Stimulated activated effector memory CD8-positive, alpha-beta T cell treated with anti-CD3 and anti-CD28 coated beads, Interleukin-12 subunit alpha, Interleukin-12 subunit beta, amount 100 ng/mL, for 72 hours (primary cell): ENCODE data around the gene AP1AR.
"Not testable (repeated sequence)": the region's sequence is repeated elsewhere in the genome, so short reads cannot be mapped to it uniquely, and the experiment has no call there.

Source experiments
- ATAC-seq: fragments of 150-1000 bp; cut with Tn5 transposase; 2 replicates; pipeline ENCODE4 v1.10.0; 2021
- DNase-seq, 2 donors: peaks; one replicate each; pipeline ENCODE4 v3.0.0; 2021 to 2022; ENCODE audit warnings: low spot score in 2 of 2
- H3K27ac Mint-ChIP-seq: one replicate; pipeline ENCODE4 v1.8.0; 2022; ENCODE audit warnings: mild to moderate bottlenecking, mixed read lengths
- H3K36me3 Mint-ChIP-seq: one replicate; pipeline ENCODE4 v1.8.0; 2022; ENCODE audit warnings: mild to moderate bottlenecking, mixed read lengths
- H3K4me1 Mint-ChIP-seq: one replicate; pipeline ENCODE4 v1.8.0; 2022; ENCODE audit warnings: mixed read lengths
- H3K4me3 Mint-ChIP-seq: one replicate; pipeline ENCODE4 v1.8.0; 2022; ENCODE audit warnings: mild to moderate bottlenecking, mixed read lengths
- H3K9me3 Mint-ChIP-seq: one replicate; pipeline ENCODE4 v1.8.0; 2022; ENCODE audit warnings: mixed read lengths

Gene AP1AR

DNA sequence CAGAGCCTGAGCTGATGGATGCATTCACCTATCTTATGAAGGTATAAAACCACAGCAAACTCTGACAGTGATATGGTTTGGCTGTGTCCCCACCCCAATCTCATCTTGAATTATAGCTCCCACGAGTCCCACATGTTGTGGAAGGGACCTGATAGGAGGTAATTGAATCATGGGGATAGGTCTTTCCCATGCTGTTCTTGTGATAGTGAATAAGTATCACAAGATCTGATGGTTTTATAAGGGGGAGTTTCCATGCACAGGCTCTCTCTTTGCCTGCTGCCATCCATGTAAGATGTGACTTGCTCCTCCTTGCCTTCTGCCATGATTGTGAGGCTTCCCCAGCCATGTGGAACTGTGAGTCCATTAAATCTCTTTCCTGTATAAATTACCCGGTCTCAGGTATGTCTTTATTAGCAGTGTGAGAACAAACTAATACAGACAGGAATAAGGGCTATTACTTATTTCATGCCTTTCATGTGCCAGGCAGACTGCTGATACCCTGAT lies 50.4 kb downstream of the AP1AR start:
- H3K36me3 Mint-ChIP-seq: peaks cover 91% of the 10 kb centered on the region
- H3K4me3 Mint-ChIP-seq: peak overlapping the region; percentile 89
- not testable (repeated sequence) for H3K27ac Mint-ChIP-seq, DNase-seq, H3K9me3 Mint-ChIP-seq, ATAC-seq
- peaks cover 74% of the 10 kb centered on the region for H3K4me1 Mint-ChIP-seq

DNA sequence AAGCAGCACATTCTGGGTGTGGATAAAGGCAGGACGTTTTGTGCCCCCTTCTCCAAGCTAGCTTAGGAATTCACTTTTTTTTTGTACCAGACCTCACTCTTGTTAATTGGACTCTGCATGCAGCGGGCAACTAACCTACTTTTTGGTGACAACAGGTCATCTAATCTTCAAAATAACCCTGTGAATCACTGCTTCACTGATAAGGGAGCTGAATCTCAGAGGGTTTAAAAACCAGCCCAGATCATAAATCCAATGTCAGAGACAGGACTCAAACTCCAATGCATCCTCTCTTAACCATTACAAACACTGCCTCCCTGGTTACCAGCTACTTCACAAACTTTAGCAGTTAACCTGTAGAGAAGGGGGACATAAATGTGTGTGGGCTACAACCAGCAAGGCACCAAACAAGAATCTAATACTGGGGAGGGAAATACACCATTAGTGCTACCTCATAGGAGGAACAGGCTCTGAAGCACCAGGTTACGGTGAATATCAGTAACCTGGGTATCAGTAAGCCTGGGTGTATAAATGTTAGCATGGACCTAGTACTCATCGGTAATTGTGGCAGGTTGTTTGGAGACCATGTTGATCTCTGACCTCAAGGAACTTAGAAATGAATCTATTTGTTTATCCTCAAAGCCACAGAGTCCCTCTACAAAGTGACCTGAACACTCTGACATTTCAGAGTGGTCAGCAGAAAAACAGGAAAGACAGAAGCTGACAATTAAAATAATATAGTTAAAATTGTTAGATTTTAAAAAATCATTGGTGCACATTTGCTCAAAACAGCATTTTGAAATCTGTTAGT lies 51.5 kb downstream of the AP1AR start:
- Mint-ChIP-seq H3K27ac (peak overlapping the region; percentile 90), H3K4me1 (peaks cover 76% of the 10 kb centered on the region), H3K9me3 (no peaks in the 10 kb centered on the region), H3K4me3 (peak overlapping the region; percentile 89), H3K36me3 (peaks cover 80% of the 10 kb centered on the region)
- no peak for ATAC-seq
- no peak for DNase-seq

DNA sequence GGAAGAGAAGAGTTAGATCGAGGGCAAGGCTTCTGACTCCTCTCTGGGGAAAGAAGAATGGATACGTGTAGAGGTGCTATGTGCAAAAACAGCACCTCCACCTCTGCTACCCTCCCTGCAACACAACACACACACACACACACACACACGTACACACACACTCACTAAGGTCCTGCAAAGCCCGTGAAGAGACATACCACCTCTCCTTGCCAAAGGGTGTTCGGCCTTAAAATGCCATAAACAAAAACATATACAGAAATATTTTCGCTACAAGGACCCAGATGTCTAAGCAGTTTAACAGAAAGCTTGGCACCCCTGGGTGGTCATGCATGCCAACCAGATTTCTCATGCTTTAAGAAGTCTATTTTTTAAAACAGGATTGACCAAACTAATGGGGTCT lies 52.6 kb downstream of the AP1AR start:
- Mint-ChIP-seq H3K27ac (peak overlapping the region; percentile 90), H3K4me1 (peaks cover 82% of the 10 kb centered on the region)
- no peak for DNase-seq

DNA sequence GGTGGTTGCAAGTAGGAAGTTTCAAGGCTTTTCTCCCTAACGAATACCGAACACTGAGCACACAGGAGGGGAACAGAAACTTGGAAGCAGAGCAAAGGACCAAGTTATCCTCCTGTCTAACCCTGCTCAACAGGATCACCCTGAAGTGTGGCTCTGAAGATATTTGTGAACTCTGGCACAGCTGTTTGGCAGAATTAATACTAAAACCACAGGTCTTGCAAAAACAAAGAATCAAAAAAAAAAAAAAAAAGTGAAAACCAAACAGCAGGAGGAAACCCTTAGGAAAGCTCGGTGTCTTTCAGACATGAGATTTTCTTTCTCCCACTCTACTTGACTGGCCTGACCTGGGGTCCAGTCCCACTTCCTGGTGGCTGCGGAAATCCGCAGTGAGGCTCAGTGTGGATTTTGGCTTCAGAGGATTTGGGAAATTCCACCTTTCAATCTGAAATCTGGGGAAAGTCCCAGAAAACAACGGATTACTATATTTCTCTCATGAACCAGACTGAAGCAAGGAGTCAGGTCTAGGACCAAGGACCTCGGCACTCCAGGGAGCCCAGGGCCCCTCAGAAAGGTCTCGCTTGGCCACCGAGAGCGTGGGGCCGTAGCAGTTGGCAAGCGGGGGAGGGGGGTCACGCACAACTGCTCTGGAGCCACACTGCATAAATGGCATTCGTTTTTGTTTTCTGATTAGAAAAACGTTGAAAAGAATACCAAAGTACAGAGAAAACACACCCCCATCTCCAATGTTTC lies 53.2 kb downstream of the AP1AR start:
- peaks cover 64% of the 10 kb centered on the region for H3K36me3 Mint-ChIP-seq
- H3K27ac Mint-ChIP-seq: peak overlapping the region; percentile 90
- peak overlapping the region; percentile 89 for H3K4me3 Mint-ChIP-seq
- H3K9me3 Mint-ChIP-seq: no peaks in the 10 kb centered on the region
- H3K4me1 Mint-ChIP-seq: peaks cover 82% of the 10 kb centered on the region
- DNase-seq (no peak), ATAC-seq (no peak)

More for the DNA sequence above, 52.6 kb downstream of the AP1AR start:
- H3K9me3 Mint-ChIP-seq: no peaks in the 10 kb centered on the region
- no peak for ATAC-seq
- peaks cover 69% of the 10 kb centered on the region for H3K36me3 Mint-ChIP-seq
- peak overlapping the region; percentile 89 for H3K4me3 Mint-ChIP-seq

DNA sequence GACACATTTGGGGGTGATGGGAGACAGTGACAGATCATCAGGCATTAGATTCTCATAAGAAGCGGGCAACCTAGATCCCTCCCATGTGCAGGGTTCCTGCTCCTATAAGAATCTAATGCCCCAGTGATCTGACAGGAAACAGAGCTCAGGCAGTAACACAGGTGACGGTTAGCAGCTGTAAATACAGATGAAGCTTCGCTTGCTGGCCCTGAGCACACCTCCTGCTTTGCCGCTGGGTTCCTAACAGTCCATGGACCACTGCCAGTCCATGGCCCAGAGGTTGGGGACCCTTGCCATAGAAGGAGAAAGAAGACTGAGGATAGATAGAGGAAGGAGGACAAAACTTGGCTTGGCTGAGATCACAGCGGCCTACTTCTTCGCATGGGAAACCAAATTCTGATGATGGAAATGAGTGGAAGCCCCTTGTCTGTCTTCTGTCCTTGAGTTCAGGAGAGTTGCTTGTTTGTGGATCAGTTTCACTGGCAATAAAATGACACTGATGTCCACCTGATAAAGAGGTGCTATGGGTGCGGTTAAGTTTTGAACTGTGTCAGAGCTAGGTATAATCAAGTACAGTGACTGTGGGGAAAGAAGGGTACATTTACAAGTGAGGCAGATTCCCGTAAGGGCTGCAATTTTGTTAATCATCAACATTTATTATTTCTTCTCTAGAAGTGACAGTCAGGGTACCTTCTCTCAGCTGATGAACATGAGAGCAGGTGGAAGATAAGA lies 55.8 kb downstream of the AP1AR start:
- Mint-ChIP-seq H3K4me3 (peak overlapping the region; percentile 89), H3K9me3 (no peaks in the 10 kb centered on the region), H3K36me3 (peaks cover 39% of the 10 kb centered on the region), H3K4me1 (peaks cover 64% of the 10 kb centered on the region), H3K27ac (peak overlapping the region; percentile 90)
- ATAC-seq (peak; percentile 3), DNase-seq (peak in 1 of 2 donors; percentile 67)

DNA sequence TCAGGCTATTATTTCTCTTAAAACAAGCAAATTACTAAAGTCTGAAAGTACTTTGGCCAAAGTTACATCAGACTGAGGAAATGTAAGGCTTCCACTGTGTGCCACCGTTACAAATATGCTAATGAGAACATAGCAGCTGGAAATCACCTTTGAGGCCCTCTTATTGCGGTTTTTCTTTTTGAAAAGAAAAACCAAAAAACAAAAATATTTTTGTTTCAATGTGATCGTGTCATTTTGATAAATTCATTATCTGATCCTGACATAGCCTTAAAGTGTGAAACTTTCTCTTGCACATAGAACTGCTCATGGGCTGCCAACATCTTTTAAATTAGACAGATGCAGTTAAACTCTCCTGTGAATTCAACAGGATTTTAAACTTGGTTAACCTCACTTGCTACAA lies 56.9 kb downstream of the AP1AR start:
- Mint-ChIP-seq H3K27ac (peak overlapping the region; percentile 90), H3K9me3 (no peaks in the 10 kb centered on the region), H3K4me3 (peak overlapping the region; percentile 89), H3K4me1 (peaks cover 60% of the 10 kb centered on the region), H3K36me3 (peaks cover 28% of the 10 kb centered on the region)
- ATAC-seq: peak; percentile 47
- DNase-seq: no peak

DNA sequence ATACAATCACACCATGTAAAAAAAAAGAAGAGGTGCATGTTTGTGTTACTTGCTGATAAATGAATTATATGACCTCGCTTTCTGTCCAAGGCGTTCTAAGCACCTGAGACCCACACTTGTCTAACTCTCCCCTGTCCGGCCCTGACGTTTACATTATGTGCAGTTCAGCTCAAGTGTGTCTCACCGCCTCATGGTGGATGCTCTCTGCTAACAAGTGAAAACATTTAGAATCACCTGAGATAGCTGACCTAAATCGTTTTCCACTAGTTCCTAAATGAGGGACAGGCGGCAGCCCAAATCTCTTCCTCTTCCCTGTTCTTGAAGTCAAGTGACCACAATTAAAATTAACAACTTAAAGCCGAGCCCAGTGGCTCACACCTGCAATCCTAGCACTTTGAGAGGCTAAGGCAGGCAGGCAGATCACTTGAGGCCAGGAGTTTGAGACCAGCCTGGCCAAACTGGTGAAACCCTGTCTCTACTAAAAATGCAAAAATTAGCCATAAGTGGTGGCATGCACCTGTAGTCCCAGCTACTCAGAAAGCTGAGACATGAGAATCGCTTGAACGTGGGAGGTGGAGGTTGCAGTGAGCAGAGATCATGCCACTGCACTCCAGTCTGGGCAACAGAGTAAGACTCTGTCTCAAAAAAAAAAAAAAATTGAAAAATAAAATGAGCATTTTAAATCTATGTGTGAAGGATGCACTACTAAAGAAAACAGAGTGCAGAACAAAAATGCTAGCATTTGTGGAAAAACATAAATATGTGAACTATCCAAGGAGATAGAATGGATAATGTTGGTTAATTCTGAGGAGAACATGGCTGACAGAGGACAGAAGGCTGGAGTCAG lies 58.0 kb downstream of the AP1AR start:
- H3K4me1 Mint-ChIP-seq: peaks cover 50% of the 10 kb centered on the region
- ATAC-seq: no peak
- H3K9me3 Mint-ChIP-seq: no peaks in the 10 kb centered on the region
- H3K36me3 Mint-ChIP-seq: peaks cover 19% of the 10 kb centered on the region
- H3K4me3 Mint-ChIP-seq: peak overlapping the region; percentile 89
- DNase-seq: no peak
- H3K27ac Mint-ChIP-seq: peak overlapping the region; percentile 90

DNA sequence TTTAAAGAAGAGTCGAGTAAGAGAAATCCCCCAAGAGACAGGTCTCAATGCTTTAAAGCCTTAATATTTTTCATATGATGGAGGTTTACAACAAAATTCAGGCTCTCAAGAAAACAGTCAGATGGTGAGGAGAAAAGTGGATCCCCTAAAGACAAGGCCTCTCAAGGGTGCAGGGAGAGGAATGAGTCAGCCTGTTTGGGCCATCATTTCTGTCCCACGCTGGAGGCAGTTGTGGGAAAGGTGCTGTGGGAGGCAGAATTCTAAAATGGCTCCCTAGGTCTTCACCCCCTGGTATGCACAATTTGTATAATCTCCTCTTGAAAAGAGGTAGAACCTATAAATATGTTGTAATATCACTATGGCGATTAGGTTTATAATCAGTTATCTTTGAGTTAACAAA lies 58.8 kb downstream of the AP1AR start:
- ATAC-seq: peak; percentile 65
- no peaks in the 10 kb centered on the region for H3K9me3 Mint-ChIP-seq
- peak overlapping the region; percentile 89 for H3K4me3 Mint-ChIP-seq
- H3K27ac Mint-ChIP-seq: peak overlapping the region; percentile 90
- H3K36me3 Mint-ChIP-seq: peaks cover 12% of the 10 kb centered on the region
- peak in 1 of 2 donors; percentile 71 for DNase-seq
- peaks cover 50% of the 10 kb centered on the region for H3K4me1 Mint-ChIP-seq

DNA sequence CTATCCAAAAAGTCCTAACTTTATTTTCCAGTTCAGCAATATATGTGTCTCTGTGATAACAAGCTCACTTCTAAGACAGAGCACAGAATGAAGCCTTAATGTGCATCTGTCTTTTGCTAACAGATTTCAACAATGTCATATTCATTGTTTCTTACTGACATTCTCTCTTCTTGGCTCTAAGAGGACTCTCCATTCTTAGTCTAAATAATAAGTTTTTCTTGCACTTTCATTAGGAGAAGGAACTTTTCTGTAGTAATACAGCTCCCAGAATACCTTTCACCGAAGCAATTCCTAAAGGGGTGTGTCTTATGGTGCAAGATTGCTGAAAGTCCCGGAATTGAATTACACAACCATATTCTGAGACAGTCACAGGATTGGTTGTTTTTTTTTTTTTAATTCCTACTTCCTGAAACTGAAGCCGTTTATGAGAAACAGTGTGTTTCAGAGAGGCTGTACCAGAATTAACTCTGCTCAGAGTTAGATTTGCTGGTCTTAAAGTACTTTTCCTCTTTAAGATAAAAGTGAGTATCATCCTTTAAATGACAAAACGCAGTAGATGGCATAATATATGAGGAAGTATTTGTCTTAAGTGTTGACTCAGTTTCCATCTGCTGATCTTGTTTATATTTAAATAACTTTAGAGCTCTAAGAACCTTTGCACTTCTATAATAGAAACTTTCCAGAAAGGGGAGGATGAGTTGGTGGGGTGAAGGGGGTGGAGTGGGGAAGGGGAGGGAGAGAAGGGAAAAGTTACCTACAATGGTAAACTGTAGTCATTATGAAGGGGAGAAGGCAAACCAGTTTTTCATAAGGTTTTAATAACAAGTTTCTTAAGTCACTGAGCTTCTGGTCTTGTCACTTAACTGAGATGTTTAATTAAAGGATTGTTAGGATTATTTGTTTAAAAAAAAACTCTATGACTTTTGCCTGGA lies 65.6 kb downstream of the AP1AR start, which contains the start of gene ALPK1:
Gene ALPK1, plus strand, starts transcription at position 421 of the 932 bp plus-strand sequence.
- Mint-ChIP-seq H3K4me3 (peak within 1 kb of the TSS; percentile 50), H3K9me3 (no peaks in the 10 kb centered on the region), H3K36me3 (no peaks in the 10 kb centered on the region), H3K27ac (peak within 1 kb of the TSS; percentile 70), H3K4me1 (peaks cover 6% of the 10 kb centered on the region)
- DNase-seq (no peak), ATAC-seq (peak; percentile 60)

DNA sequence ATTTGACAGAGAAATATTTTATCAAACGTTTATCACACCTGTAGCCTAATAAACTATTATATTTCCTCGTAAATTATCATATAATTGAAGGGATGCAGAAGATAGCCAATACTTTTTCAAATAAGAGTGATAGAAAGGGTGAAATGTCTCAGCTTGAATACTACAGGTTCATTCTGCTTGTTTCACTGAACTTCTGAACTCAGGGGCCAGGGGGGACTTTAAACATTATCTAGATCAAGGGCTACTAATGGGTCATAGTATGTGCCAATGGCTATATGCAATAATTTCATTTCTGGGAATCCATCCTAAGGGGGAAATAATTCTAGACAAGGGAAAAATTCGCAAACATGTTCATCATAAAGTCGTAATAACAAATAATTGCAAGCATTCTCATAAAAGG lies 68.1 kb downstream of the AP1AR start:
- Mint-ChIP-seq H3K36me3 (no peaks in the 10 kb centered on the region), H3K4me3 (no peak overlapping the region), H3K9me3 (no peaks in the 10 kb centered on the region), H3K4me1 (no peaks in the 10 kb centered on the region), H3K27ac (no peak overlapping the region)
- DNase-seq: no peak
- no peak for ATAC-seq

DNA sequence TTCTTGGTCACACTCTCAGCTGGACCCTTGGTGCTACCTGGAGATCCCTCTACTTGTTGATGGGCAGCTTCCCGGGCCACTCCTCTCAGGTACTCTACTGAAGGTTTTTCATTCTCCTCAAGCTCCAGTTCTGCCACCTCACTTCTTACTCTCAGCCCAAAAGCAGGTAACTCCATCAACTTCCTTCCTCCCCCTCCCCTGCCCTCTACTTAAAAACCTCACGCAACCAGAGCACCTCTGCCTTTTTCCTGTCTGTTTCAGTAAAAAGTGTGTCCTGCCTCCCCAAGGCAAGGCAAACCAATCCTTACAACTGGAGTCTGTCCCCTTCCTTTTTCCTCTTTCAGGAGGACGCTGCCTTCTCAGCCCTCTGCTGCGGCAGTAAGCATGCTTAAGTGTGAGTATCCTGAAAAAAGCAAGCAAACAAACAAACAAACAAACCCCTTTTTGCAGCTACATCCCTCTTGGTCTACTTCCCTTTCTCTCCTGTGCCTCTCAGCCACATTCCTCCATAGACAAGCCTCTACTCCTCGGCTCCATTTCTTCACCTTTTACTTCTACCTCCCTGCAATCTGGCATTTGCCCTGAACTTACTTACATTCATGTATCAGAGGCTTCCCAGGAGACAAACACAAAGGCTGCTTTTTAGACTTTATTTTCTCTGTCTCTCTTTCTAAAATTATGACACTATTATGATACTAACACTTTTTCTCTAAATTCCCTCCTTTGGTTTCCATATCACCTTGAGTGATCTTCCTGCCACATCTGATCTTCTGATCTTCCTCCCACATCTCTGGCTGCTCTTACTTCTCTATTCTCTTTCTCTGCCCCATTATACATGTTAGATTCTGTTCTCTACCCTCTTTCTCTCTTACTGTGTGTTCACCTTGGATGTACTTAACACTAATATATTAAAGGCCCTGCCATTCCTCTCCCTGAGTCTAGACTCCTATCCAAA lies 71.0 kb downstream of the AP1AR start:
- Mint-ChIP-seq H3K27ac (no peak overlapping the region), H3K4me3 (no peak overlapping the region), H3K36me3 (no peaks in the 10 kb centered on the region), H3K4me1 (peaks cover 6% of the 10 kb centered on the region), H3K9me3 (no peaks in the 10 kb centered on the region)
- ATAC-seq (peak; percentile 55), DNase-seq (no peak)

DNA sequence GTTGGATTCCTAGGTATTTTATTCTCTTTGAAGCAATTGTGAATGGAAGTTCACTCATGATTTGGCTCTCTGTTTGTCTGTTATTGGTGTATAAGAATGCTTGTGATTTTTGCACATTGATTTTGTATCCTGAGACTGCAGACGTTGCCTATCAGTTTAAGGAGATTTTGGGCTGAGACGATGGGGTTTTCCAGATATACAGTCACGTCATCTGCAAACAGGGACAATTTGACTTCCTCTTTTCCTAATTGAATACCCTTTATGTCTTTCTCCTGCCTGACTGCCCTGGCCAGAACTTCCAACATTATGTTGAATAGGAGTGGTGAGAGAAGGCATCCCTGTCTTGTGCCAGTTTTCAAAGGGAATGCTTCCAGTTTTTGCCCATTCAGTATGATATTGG lies 73.9 kb downstream of the AP1AR start:
- not testable (repeated sequence) for H3K9me3 Mint-ChIP-seq, DNase-seq, H3K4me3 Mint-ChIP-seq, H3K4me1 Mint-ChIP-seq, H3K27ac Mint-ChIP-seq, H3K36me3 Mint-ChIP-seq, ATAC-seq
